HG03342 (cell line): ENCODE results near the gene NINJ1.

ENCODE experiments used
- ATAC-seq: cut with Tn5 transposase; IDR thresholded peaks from one replicate; pipeline ENCODE4 v1.9.1; 2021; ENCODE audit warnings: mild to moderate bottlenecking, moderate library complexity; ENCODE audit not compliant: unreplicated experiment

The NINJ1 gene, protein sequence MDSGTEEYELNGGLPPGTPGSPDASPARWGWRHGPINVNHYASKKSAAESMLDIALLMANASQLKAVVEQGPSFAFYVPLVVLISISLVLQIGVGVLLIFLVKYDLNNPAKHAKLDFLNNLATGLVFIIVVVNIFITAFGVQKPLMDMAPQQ

DNA sequence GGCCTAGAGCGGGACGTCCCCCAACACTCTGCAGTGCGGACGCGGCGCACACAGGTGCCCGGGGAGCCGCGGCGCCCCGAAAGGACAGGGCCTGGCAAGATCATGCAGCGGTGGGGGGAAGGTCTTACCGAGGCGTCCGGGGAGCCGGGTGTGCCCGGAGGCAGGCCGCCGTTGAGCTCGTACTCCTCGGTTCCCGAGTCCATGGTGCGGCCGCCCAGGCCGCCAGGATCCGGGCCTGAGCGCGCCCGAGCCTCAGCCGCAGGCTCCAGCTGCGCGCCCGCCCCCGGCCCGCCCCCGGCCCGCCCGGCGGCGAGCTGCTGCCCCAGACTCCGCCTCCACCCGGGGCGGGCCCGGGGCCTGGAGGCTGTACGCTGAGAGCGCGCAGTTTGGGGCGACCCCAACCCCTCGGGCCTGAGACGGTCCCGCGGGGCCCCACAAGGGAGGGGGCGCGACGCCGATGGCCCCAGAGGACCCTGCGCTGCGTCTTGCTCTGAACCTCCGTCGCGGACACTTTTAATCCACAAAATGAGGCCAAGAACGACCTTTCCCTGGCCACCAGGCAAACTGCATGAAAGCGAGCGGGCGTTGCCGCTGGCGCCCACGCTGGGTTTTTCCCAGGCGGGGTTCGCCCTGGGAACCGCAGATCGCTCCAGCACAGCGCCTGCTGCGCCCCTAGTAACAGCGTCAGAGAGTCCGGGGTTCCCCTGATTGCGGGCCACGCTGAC, at the start of gene NINJ1:
NINJ1 (minus strand) TSS at position 237 of the 725 bp plus-strand sequence; CDS start at position 203, 34 bp downstream.
- peak; percentile 61 for ATAC-seq

DNA sequence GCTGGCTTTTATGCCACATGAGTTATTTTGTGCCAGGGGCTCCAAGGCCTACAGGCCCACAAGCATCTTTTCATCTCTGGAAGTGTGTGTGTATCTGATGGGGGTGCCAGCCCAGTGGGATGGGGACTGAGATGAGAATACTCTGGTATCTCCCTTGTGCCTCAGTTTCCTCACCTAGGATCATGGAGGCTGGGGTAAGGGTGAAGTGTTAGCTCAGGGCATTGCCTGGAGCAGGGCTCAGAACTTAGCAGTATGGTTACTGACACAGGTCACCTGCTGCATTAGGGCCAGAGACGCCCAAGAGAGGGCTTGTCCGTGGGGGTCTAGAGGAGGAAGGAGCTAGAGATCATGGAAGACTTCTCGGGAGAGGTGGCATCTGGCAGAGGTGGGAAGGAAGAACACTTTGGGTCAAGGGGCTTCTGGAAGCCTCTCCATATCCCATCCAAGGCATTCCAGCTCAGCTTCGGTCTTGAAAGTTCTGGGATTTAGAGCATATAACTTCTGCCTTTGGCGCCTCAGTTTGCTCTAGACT, 49.1 kb upstream of the NINJ1 start:
- ATAC-seq: no peak

DNA sequence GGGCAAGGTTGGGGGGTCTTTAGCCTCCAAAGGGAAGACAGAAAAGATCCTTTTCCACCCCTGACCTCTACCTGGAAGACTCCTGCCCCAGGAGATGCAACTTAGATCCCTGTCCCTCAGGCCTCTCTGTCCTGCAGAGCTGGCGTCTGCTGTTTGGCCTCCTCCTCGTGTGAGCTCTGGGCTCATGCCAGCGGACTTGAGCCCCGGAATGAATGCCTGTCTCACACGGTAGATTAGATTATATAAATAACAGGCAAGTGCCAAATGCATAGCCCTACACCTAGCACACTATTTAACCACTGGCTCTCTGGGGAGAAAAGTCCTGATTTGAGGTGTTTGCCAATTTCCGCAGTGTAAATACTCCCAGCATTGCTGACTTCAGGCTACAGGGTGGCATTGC, 48.5 kb upstream of the NINJ1 start:
- no peak for ATAC-seq

DNA sequence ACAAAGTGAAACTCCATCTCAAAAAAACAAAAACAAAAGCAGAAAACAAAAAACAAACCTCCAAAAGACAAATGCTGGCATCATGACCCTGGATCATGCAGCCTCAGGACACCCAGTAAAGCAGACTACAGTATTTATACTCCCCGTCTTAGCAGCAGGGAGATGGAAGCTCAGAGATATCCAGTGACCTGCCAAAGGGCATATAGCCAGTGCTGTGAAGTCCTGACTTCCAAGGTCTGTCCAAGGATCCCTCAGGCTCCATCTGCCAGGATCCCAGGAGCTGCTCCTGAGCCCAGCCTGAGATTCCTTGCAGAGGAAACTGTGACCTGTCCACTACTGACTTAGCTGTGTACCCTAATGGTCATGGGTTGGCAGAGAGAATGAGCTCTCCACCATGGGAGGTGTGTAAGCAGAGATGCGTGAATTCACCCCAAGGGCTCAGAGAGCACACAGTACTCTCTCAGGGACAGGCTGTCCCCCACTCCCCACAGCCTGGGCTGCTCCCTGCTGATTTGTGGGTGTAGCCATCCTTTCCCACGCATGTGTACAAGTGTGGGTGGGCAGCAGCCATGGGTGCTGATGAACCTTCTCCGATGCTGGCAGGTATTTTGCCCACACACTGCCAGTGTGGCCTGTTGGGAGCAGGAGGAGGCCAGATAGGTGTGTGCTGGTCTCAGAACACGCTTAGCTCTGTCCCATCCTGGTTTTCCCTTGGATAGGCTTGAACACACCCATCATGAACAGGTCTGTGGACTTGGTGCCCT, 47.8 kb upstream of the NINJ1 start:
- no peak for ATAC-seq

DNA sequence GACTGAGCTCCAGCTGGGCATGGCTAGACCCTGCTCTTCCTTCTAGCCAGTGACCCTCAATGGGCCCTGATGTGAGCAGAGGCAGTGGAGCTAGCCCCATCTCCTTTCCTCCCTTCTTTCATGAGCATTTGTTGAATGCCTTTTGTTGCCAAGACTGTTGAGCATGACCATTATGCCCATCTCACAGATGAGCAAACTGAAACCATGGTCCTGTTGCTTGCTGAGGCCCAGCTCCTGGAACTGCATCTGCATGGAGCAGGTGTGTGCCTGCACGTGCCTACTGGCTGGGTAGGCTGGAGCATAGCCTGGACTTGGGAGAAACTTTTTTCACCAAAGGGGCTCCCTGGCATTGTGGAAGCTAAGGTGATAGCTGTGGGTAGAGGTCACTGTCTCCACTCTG, 46.9 kb upstream of the NINJ1 start:
- ATAC-seq: no peak

DNA sequence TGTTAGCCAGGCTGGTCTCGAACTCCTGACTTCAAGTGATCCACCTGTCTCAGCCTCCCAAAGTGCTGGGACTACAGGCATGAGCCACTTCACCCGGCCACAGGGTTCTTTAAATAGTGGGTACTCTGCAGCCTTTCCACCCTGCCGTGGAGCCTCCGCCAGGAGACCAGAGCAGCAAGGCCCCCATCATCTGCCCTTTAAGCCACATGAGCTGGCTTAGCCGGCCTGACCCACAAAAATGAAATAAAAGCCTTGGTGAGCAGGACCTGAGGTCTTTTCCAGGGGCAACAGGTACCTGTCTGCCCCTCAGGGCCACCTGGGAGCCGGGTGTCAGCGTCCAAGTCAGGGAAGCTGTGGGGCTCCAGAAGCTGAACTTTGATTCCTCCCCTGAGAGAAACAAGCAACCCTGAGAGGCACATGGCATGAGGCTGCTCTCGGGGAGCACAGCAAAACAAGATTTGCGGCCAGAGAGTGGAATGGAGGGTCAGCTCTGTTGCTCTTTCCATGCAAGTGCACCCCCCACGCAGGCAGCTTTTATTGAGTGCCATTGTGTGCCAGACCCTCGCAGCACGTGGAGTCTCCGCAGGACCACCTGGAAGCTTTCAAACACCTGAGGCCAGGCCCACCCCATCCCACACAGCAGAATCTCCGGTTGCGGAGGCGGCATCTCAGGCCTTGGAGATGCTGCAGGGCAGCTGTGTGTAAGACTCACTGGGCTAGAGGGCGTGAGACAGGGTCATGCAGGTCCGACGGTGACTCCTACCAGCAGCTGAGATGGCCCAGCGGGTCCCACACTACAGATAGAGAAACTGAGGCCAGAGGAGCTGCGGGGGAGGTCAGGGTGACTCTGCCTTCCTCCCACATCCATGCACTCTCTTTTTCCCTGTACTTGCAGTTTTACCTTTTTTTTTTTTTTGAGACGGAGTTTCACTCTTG, 45.1 kb upstream of the NINJ1 start:
- ATAC-seq: no peak

DNA sequence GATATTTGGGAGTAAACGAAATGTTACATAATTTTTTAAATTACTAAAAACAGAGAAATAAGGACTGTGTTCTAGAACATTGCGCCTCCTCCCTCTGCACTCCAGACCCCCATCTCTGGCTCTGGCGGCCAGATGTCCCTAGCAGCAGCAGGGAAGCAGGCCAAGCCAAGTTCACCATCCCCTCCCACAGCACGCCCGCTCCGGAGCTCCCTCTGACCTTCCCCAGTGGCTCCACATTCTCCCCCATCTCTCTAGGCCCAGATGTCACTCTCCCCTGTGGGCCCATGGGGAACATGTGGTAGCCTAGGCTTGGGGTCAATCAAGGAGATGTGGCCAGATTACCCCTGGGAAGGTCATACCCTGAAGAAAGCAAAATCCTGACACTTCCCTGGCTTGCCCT, 43.6 kb upstream of the NINJ1 start:
- no peak for ATAC-seq

DNA sequence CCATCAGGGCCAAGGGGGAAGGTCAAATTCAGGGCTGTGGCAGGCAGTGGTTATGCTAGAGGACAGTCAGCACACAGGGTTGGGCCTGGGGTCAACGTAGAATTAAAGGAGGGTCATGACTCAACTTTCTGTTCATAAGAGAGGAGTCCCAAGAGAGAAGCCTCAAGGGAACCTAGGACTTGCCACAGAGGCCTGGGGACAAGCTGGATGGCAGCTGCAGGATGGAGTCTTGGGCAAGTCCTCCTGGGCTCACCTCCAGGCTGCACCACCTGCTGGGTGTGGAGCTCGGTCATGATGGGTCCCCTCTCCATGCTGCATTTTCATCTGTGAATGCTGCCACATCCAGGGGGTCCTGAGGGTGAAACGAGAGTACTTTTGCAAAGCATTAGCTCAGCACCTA, 40.9 kb upstream of the NINJ1 start:
- ATAC-seq: no peak

DNA sequence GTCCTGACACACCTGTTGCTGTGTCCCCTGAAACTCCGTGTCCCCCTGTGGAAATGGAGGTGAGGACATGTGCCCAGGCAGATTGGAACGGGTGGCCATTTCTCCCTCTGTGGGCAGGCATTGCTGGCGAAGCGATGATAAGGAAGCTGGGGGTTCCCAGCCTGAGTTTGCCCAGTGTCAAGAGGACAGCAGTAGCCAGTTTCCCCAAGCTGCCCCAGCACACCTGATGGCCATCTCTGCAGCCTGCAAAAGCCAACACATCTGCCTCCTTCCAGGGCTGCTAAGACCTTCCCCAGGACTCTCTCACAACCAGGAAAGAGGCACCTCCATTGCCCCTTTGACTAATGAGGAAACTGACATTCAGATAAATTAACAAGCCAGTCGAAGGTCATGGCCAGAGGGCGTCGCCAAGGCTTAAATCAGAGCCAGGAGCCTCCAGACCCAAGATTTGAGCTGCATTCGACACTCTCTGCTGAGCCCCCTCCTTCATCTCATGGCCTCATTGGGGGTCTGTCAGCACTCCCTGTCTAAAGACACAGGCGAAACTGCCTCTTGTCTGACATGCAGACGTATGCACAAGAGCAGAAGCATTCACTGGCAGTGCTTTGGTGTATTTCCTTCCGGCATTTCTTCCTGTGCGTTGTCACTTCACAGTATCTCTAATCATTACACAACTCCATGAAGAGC, 39.5 kb upstream of the NINJ1 start:
- no peak for ATAC-seq

DNA sequence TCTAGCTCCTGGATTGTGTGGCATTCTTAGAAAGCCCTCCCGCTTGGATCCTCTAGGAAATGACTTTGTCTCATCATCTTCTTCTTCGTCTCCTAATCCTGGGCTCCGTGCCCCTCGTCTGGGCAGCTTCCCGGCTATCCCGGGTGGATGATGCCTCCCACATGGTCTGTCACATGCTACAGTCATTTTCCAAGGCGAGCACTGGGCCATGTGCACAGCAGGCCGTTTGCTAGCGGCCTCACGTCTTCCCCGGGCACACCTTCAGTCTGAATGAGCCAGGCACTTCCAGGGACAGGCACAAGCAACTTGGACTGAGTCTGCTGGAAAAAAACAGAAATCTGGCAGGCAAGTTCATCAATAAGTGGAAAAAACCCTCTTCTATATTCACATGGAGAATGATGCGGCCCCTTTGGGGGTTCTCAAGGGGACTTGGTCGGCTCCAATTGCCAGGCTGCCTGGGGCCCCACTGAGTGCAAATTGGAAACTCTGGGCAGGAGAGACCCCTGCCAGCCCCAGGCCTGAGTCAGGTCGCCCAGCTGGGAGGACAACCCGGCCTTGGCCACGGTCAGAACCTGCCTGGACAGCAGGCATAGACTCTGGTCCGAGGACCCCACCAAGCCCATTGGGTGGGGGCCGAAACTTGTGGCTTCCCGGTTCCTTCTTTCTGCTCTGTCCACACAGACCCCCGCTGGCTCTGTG, 38.8 kb upstream of the NINJ1 start:
- no peak for ATAC-seq

DNA sequence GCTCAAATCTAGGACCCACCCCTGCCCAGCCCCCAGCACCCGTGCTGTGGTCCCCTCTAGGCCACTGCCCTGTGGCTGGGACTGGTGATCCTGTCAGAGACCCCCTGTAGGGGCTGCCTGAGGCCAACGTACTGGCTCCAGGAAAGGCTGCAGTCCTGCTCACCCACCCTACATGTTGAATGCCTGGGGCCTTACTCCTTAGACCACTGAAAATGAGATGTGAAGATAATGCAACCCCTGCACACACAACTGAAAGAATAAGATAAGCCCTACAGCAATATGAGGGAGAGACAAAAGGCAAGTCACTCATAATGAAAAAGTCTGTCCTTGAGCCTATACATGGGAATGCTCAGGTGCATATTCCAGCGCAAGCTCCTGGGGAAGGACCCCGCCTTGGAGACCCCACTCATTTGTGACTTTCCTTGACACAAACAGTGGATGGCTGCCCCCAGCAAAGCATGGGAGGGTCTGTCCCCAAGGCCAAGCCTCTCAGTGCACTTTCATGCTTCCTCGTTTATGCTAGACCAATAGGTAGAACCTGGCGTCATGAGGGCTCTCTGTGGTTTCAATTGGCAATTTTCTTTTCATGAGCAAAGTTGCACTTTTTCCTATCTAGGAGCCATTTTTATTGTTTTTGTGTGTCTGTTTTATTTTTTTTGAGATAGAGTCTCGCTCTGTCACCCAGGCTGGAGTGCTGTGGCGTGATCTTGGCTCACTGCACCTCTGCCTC, 37.4 kb upstream of the NINJ1 start:
- ATAC-seq: no peak

DNA sequence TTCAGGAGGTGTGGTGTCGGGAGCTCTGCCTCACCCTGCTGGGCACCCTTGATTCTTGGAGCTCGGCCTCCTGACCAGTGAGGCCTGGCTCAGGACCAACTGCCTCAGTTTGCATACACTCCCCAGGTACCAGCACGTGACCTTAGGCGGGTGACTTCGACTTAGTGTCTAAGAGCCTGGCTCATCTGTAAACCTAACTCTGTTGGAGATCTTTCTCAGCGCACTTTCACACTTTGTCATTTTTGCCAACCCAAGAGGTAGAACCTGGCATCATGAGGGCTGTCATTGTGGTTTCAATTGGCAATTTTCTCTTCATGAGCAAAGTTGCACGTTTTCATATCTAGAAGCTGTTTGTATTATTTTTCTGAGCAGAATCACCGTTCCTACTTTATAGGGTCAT, 36.5 kb upstream of the NINJ1 start:
- ATAC-seq: no peak

DNA sequence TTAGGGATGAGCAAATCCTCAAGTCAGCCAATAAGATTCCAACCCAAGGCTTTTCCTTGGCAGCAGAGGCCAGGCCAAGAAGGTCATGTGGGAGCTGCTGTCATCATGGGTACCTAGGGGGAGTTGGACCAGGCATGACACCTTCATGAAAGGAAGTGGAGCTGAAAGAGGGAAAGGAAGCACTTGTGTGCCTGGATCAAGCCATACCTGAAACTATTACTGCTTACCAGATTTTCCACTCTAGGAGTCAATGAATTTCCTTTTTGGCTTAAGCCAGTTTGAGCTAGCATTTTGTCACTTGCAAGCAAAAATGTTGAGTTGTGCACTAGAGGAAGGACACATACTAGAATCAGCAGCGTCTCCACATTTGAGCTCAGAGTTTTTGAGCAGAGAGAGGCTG, 35.4 kb upstream of the NINJ1 start:
- no peak for ATAC-seq

DNA sequence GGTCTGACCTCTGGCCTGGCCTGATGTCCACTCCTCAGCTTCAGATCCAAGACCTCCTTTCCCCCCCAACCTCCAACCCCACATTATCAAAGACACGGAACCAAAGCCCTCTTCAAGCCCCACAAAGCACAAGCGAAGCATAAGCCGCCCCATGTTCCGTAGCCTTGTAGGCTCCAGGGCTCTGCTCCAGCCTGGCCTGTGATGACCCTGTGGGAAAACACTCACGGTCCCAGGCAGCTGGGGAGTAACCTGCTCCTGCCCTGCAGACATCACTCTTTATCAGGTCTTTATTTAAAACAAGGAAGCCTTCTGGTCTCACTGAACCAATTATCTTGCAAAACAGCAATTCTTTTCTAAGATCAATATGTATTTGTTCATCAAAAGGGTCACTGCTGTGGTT, 34.5 kb upstream of the NINJ1 start:
- ATAC-seq: no peak

DNA sequence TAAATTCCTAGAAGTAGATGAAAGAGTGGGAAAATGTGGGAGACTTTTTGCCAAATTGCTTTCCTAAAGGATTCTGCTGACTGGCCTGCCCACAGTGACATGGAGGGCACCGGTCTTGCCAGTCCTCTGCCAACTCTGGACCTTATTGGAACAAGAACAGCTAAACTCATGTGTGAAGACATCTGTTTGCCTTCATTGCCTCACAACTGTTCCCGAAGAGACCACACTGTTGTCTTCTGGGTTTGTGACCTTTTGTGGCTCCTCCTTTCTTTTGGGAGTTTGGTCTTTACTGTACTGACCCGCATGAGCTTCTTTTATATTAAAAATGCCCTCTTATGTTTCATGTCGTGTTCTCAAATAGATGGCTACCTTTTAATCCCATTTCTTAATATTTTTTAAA, 33.8 kb upstream of the NINJ1 start:
- ATAC-seq: no peak

DNA sequence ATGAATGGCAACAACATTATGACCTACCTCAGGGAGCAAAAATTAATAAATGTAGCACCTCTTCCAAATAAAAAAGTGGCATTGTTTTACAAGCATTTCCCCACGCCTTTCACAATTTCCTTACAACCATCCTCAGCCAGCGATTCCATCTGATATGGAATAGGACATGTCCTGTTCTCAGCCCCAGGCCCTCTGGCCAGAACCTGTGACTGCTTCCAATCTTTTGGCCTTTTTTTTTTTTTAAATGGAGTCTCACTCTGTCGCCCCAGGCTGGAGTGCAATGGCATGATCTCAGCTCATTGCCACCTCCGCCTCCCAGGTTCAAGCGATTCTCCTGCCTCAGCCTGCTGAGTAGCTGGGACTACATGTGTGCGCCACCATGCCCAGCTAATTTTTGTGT, 33.1 kb upstream of the NINJ1 start:
- no peak for ATAC-seq

DNA sequence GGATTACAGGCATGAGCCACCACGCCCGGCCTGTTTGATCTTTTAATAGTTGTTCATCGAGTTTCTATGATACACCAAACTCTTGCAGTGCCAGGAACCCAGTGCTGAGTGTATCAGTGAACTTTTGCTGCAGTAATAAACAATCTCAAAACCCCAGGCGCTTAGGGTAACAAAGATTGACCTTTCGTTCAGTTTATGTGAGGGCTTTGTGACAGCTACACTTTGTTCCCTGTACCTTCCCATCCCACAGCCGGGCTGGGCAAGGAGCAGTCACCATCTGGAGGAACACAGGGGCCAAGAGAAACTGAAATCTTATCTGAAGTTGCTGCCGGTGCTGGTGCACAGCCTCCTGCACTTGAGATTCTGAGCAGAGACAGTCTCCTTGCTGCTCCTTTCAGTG, 32.6 kb upstream of the NINJ1 start:
- ATAC-seq: no peak

DNA sequence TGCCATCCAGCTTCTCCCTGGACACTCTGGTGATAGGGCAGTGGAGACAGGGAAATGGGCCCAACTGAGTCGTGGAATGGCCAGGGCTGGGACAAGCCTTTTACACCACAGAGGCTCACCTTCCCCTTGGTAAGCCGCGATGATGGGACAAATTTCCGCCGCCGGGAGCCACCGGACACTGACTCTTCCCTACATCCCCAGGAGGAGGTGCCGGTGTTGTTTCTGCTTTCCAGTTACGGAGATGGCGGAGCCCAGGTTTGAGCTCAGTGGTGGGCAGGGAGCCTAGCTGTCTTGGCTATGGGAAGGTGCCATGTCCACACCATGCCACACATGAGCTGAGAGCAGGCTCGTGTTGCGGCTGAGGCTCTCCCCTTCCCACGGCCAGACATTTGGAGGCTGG, 30.0 kb upstream of the NINJ1 start:
- ATAC-seq: no peak
